Measurements from ENCODE around the gene KRT40.

KRT40 gene

GRCh38 chr17:40945414-40945813, 38.7 kb downstream of the KRT40 start:
- Histone ChIP-seq H3K36me3 (ENCODE audit: low read length) (no peaks in the 10 kb centered on the region), H3K4me2 (ENCODE audit: low read depth, low read length, poor library complexity, severe bottlenecking) (no peak overlapping the region), H3K27me3 (ENCODE audit: low read length) (no peaks in the 10 kb centered on the region), H3F3A (ENCODE audit: insufficient read depth) (no peaks in the 10 kb centered on the region), H3K9me3 (ENCODE audit: insufficient read depth, low read length) (no peaks in the 10 kb centered on the region), H4K20me1 (ENCODE audit: low read depth, low read length) (no peaks in the 10 kb centered on the region), H2AFZ (ENCODE audit: low read depth, low read length, severe bottlenecking) (no peak overlapping the region), H3K9ac (ENCODE audit: low read length) (no peak overlapping the region), H3K79me2 (ENCODE audit: insufficient read depth, low read length) (no peaks in the 10 kb centered on the region), H3K9me2 (replicated peaks; ENCODE audit: insufficient read depth, low read length) (no peaks in the 10 kb centered on the region), H3K4me3 (ENCODE audit: insufficient read depth, low read length, poor library complexity, severe bottlenecking) (no peak overlapping the region), H3K27ac (ENCODE audit: low read depth, low read length) (no peak overlapping the region)
- TF ChIP-seq EZH2phosphoT487 (conservative IDR thresholded peaks at IDR 0.05; ENCODE audit: low read length) (no peak), CTCF (IDR thresholded peaks at IDR 0.05; ENCODE audit: insufficient read depth, low read length, poor library complexity, severe bottlenecking) (no peak)

GRCh38 chr17:40944531-40944930, 39.6 kb downstream of the KRT40 start:
- H3K9ac ChIP-seq (ENCODE audit: low read length): no peak overlapping the region
- H3K9me2 ChIP-seq (replicated peaks; ENCODE audit: insufficient read depth, low read length): no peaks in the 10 kb centered on the region
- no peak overlapping the region for H3K4me3 ChIP-seq (ENCODE audit: insufficient read depth, low read length, poor library complexity, severe bottlenecking)
- no peaks in the 10 kb centered on the region for H3K36me3 ChIP-seq (ENCODE audit: low read length)
- no peaks in the 10 kb centered on the region for H3K79me2 ChIP-seq (ENCODE audit: insufficient read depth, low read length)
- H2AFZ ChIP-seq (ENCODE audit: low read depth, low read length, severe bottlenecking): no peak overlapping the region
- no peaks in the 10 kb centered on the region for H3K9me3 ChIP-seq (ENCODE audit: insufficient read depth, low read length)
- no peaks in the 10 kb centered on the region for H3F3A ChIP-seq (ENCODE audit: insufficient read depth)
- no peak overlapping the region for H3K27ac ChIP-seq (ENCODE audit: low read depth, low read length)
- no peak overlapping the region for H3K4me2 ChIP-seq (ENCODE audit: low read depth, low read length, poor library complexity, severe bottlenecking)
- H4K20me1 ChIP-seq (ENCODE audit: low read depth, low read length): no peaks in the 10 kb centered on the region
- no peak for TF ChIP-seq CTCF (IDR thresholded peaks at IDR 0.05; ENCODE audit: insufficient read depth, low read length, poor library complexity, severe bottlenecking)
- no peak for TF ChIP-seq EZH2phosphoT487 (conservative IDR thresholded peaks at IDR 0.05; ENCODE audit: low read length)
- no peaks in the 10 kb centered on the region for H3K27me3 ChIP-seq (ENCODE audit: low read length)

GRCh38 chr17:40942553-40942952, 41.6 kb downstream of the KRT40 start:
- H3K4me3 ChIP-seq (ENCODE audit: insufficient read depth, low read length, poor library complexity, severe bottlenecking): no peak overlapping the region
- H3K79me2 ChIP-seq (ENCODE audit: insufficient read depth, low read length): no peaks in the 10 kb centered on the region
- no peak overlapping the region for H2AFZ ChIP-seq (ENCODE audit: low read depth, low read length, severe bottlenecking)
- no peaks in the 10 kb centered on the region for H4K20me1 ChIP-seq (ENCODE audit: low read depth, low read length)
- no peak overlapping the region for H3K9ac ChIP-seq (ENCODE audit: low read length)
- H3K27me3 ChIP-seq (ENCODE audit: low read length): no peaks in the 10 kb centered on the region
- TF ChIP-seq EZH2phosphoT487 (conservative IDR thresholded peaks at IDR 0.05; ENCODE audit: low read length) (no peak), CTCF (IDR thresholded peaks at IDR 0.05; ENCODE audit: insufficient read depth, low read length, poor library complexity, severe bottlenecking) (no peak)
- H3K27ac ChIP-seq (ENCODE audit: low read depth, low read length): no peak overlapping the region
- no peaks in the 10 kb centered on the region for H3F3A ChIP-seq (ENCODE audit: insufficient read depth)
- H3K9me2 ChIP-seq (replicated peaks; ENCODE audit: insufficient read depth, low read length): no peaks in the 10 kb centered on the region
- no peaks in the 10 kb centered on the region for H3K36me3 ChIP-seq (ENCODE audit: low read length)
- no peaks in the 10 kb centered on the region for H3K9me3 ChIP-seq (ENCODE audit: insufficient read depth, low read length)
- H3K4me2 ChIP-seq (ENCODE audit: low read depth, low read length, poor library complexity, severe bottlenecking): no peak overlapping the region
